Vagina (tissue), 2 donors: Measurements from ENCODE around the gene AANAT. TPM values are rescaled to one million over a fixed set of nuclear protein-coding genes. Genes with fewer than 3 reads are reported as not detected.

ENCODE experiments used
- DNase-seq, 2 donors: peaks; one replicate each; pipeline ENCODE4 v3.0.0-alpha.2; 2017; ENCODE audit errors: extremely low spot score in 2 of 2
- H3K27ac ChIP-seq: fragments of 200-600 bp; sonication (generic); one replicate; pipeline ENCODE4 v1.5.1; 2019
- H3K27me3 ChIP-seq: fragments of 200-600 bp; sonication (generic); one replicate; pipeline ENCODE4 v1.5.1; 2019
- H3K36me3 ChIP-seq, 2 donors: fragments of 200-600 bp; sonication (generic); one replicate each; pipeline ENCODE4 v1.5.1; 2017 to 2019
- H3K4me1 ChIP-seq: fragments of 200-600 bp; sonication (generic); one replicate; pipeline ENCODE4 v1.5.1; 2019
- H3K4me3 ChIP-seq, 2 donors: fragments of 200-600 bp; sonication (generic); 1 replicate in 1 of 2; 2 replicates in 1 of 2; pipeline ENCODE4 v1.5.1; 2016 to 2019
- H3K9me3 ChIP-seq: fragments of 200-600 bp; sonication (generic); one replicate; pipeline ENCODE4 v1.5.1; 2019
- POLR2A ChIP-seq, 2 donors: fragments of 450-650 bp; IDR thresholded peaks; one replicate each; pipeline ENCODE4 v1.6.1; 2017; ENCODE audit warnings: antibody characterized with exemption in 2 of 2, mild to moderate bottlenecking in 2 of 2, moderate library complexity in 2 of 2
- POLR2AphosphoS5 ChIP-seq, 2 donors: sonication (generic); formaldehyde crosslinking; IDR thresholded peaks; one replicate each; pipeline ENCODE4 v1.9.0; 2017; ENCODE audit warnings: antibody characterized with exemption in 2 of 2, mild to moderate bottlenecking in 2 of 2, low read depth in 1 of 2; ENCODE audit not compliant: insufficient read depth in 1 of 2
- intact Hi-C: fragments of 100-400 bp; cut with DNase I; formaldehyde crosslinking; loops from one replicate; pipeline ENCODE4 v1.15.1; 2023
- total RNA-seq: library from RNA; depleted of rRNA; stranded (reverse); fragments of >200 nt; gene quantifications from one replicate; pipeline ENCODE4 v1.2.3, GENCODE V29; 2016
- TF ChIP-seq, protein P1 (sequence below), 3 experiments: fragments of 450-650 bp in 2 of 3; fragments of 200-600 bp in 1 of 3; sonication (generic) in 1 of 3; IDR thresholded peaks; one replicate each; pipeline ENCODE4 v1.5.1; 2017 to 2019; ENCODE audit warnings: antibody characterized with exemption in 3 of 3, mild to moderate bottlenecking in 2 of 3, moderate library complexity in 2 of 3

The AANAT gene
- total RNA-seq, 1 donor from 2014 or later: not detected

DNA sequence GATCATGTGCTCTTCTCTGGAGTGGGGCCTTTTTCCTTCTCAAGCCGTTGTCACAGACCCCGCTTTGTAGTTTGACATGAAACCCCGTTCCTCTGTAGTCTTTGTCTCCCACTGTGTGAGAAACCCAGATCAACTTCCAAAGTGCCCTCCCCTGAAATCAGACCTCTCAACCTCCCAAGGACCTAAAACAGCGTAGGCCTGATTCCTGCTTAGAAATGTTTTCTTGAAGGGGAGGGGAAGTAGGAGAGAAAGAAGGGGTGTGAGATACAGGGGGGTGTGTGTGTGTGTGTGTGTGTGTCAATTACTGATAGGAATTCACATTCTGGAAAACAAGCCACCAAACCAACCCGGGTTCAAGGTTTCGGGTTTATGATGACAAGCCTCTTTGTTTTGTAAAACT, 15.9 kb upstream of the AANAT start:
- Histone ChIP-seq H3K4me1 (peaks cover 24% of the 10 kb centered on the region), H3K36me3 (no peaks in the 10 kb centered on the region), H3K27ac (no peak overlapping the region), H3K9me3 (no peaks in the 10 kb centered on the region), H3K27me3 (no peaks in the 10 kb centered on the region), H3K4me3 (peak overlapping the region in 1 of 2 donors; percentile 98)
- intact Hi-C loops: no loop called here
- no peak for DNase-seq
- TF ChIP-seq, protein P1, sequence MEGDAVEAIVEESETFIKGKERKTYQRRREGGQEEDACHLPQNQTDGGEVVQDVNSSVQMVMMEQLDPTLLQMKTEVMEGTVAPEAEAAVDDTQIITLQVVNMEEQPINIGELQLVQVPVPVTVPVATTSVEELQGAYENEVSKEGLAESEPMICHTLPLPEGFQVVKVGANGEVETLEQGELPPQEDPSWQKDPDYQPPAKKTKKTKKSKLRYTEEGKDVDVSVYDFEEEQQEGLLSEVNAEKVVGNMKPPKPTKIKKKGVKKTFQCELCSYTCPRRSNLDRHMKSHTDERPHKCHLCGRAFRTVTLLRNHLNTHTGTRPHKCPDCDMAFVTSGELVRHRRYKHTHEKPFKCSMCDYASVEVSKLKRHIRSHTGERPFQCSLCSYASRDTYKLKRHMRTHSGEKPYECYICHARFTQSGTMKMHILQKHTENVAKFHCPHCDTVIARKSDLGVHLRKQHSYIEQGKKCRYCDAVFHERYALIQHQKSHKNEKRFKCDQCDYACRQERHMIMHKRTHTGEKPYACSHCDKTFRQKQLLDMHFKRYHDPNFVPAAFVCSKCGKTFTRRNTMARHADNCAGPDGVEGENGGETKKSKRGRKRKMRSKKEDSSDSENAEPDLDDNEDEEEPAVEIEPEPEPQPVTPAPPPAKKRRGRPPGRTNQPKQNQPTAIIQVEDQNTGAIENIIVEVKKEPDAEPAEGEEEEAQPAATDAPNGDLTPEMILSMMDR (IDR thresholded peaks at IDR 0.05): no peak

DNA sequence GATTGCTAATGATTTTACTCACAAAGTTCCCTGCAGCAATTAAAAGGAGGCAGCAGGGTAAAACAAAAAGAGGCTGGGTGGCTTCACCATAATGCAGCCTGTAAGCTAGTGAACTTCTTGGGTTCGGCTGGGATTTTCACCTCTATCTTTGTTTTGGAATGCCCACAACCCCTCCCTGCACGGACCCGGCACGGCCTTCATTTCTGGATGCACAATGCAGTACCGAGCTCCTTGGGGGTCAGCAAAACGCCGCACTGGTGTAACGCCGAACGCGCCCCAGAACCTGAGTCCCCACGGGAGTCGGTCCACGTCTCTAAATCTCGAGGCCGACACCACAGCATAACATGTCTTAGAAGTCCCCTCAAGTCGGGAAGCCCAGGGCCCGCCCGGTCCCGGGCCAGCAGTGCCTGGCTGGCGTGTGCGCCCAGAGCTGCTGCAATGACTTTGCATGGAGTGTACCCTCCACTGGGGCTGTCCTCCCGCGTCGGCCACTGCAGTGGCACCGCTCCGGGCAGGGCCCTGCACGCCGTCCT, 15.2 kb upstream of the AANAT start:
- H3K36me3 ChIP-seq: no peaks in the 10 kb centered on the region
- intact Hi-C loops: no loop called here
- peak overlapping the region; percentile 62 for H3K27ac ChIP-seq
- peaks cover 19% of the 10 kb centered on the region for H3K4me1 ChIP-seq
- H3K9me3 ChIP-seq: no peaks in the 10 kb centered on the region
- no peak for DNase-seq
- TF ChIP-seq, protein P1 (IDR thresholded peaks at IDR 0.05): no peak
- no peak for TF ChIP-seq POLR2A (IDR thresholded peaks at IDR 0.05)
- TF ChIP-seq POLR2AphosphoS5 (IDR thresholded peaks at IDR 0.05; ENCODE audit: insufficient read depth in 1 of 2, low read depth in 1 of 2): no peak
- H3K4me3 ChIP-seq: peak overlapping the region; percentile 81 to 98
- no peaks in the 10 kb centered on the region for H3K27me3 ChIP-seq

DNA sequence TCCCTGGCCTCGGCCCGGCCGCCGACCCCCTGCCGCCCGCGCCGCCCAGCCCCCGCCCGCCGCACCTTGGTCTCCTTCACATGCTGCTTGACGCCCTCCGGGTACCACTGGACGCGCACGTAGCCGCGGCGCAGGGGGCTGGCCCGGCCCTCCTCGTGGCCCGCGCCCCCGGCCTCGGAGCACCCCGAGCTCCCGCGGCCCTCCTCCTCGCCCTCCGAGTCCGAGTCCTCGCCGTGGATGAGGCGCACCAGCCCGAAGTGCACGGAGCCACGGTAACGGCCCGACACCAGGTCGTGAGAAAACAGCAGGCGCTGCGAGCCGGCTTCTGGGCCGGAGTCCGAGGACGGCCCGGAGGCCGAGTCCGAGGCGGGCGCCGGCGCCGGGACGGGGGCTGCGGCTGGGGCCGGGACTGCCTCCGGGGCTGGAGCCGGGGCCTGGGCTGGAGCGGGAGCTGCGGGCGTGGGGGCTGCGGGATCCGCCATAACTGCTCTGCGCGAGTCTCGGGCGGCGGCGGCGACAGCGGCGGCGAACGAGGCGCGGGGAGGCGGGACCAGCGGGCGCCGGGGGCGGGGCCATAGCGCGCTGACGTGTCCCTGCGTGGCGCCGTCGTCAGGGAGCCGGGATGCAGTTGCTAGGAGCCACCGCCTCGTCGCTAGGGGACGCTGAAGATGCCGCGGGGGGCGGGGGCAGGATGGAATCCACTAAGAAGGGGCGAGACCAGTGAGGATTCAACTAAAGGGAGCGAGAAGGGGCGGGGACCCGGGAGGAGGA, 14.6 kb upstream of the AANAT start, which contains the start of gene UBE2O:
TSS of gene UBE2O (minus strand) at position 493 of the 771 bp plus-strand sequence. CDS start at position 482, 11 bp downstream.
- Histone ChIP-seq H3K27me3 (no peaks in the 10 kb centered on the region), H3K4me1 (peaks cover 19% of the 10 kb centered on the region), H3K27ac (peak within 1 kb of the TSS; percentile 62), H3K9me3 (no peaks in the 10 kb centered on the region), H3K36me3 (no peaks in the 10 kb centered on the region), H3K4me3 (peak within 1 kb of the TSS; percentile 81 to 98)
- intact Hi-C loops: no loop called here
- TF ChIP-seq POLR2A (IDR thresholded peaks at IDR 0.05) (peak in 1 of 2 donors; percentile 41), POLR2AphosphoS5 (IDR thresholded peaks at IDR 0.05; ENCODE audit: insufficient read depth in 1 of 2, low read depth in 1 of 2) (peak in 1 of 2 donors; percentile 22)
- TF ChIP-seq, protein P1 (IDR thresholded peaks at IDR 0.05): peak in 1 of 3 experiments; percentile 22
- no peak for DNase-seq

DNA sequence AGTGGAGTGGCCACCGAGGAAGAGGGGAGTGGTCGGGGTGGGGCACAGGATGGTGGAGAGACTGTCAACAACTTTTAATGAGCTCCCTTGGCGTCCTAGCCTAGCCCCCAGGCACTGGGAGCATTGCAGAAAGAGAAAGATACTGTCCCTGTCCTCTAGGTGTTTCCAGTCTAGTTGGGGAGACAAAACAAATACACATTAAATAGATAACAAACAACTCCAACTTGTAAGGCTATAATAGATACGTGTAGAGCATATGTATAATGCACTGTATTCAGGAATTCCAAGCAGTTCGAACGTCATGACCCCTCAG, 14.0 kb upstream of the AANAT start:
- Histone ChIP-seq H3K9me3 (no peaks in the 10 kb centered on the region), H3K27ac (no peak overlapping the region), H3K4me1 (peaks cover 19% of the 10 kb centered on the region), H3K36me3 (no peaks in the 10 kb centered on the region), H3K4me3 (peak overlapping the region; percentile 81 to 98), H3K27me3 (no peaks in the 10 kb centered on the region)
- intact Hi-C loops: no loop called here
- no peak for DNase-seq
- TF ChIP-seq, protein P1 (IDR thresholded peaks at IDR 0.05): no peak
- TF ChIP-seq POLR2A (IDR thresholded peaks at IDR 0.05) (no peak), POLR2AphosphoS5 (IDR thresholded peaks at IDR 0.05; ENCODE audit: insufficient read depth in 1 of 2, low read depth in 1 of 2) (no peak)
